GM10248 (cell line): ENCODE data around the gene LRFN3.

Source experiments
- CTCF ChIA-PET: fragments of 300-600 bp; sonication (Branson Sonifier 250); formaldehyde crosslinking; extraction: SDS; loops from one replicate; lab custom pipeline; 2021; ENCODE audit warnings: antibody characterized with exemption; lab: Yijun Ruan, JAX
- POLR2A ChIA-PET: fragments of 350-650 bp; sonication (Branson Sonifier 250); formaldehyde crosslinking; extraction: SDS; loops from one replicate; lab custom pipeline; 2020; ENCODE audit warnings: antibody characterized with exemption; lab: Yijun Ruan, JAX
- DNase-seq: peaks from one replicate; pipeline ENCODE4 v3.0.0; 2012; ENCODE audit errors: extremely low spot score
- TF ChIP-seq, protein P1 (sequence below): IDR thresholded peaks from 2 replicates; pipeline ENCODE4 v1.5.1; 2012; ENCODE audit warnings: mild to moderate bottlenecking, low read depth; ENCODE audit errors: extremely low read depth, missing control alignments, control extremely low read depth

Gene LRFN3

GRCh38 chr19:35925501-35925900 is 10.7 kb upstream of the LRFN3 start:
- TF ChIP-seq, protein P1, sequence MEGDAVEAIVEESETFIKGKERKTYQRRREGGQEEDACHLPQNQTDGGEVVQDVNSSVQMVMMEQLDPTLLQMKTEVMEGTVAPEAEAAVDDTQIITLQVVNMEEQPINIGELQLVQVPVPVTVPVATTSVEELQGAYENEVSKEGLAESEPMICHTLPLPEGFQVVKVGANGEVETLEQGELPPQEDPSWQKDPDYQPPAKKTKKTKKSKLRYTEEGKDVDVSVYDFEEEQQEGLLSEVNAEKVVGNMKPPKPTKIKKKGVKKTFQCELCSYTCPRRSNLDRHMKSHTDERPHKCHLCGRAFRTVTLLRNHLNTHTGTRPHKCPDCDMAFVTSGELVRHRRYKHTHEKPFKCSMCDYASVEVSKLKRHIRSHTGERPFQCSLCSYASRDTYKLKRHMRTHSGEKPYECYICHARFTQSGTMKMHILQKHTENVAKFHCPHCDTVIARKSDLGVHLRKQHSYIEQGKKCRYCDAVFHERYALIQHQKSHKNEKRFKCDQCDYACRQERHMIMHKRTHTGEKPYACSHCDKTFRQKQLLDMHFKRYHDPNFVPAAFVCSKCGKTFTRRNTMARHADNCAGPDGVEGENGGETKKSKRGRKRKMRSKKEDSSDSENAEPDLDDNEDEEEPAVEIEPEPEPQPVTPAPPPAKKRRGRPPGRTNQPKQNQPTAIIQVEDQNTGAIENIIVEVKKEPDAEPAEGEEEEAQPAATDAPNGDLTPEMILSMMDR: no peak
- CTCF ChIA-PET: interaction anchor here (0.9 to 2.2 kb wide), 6 partner anchors 10 to 248 kb away, joined by 3 to 7 read pairs (median 4); no protein-coding TSS in a partner anchor
- no peak for DNase-seq
- POLR2A ChIA-PET: no interaction called here

DNA sequence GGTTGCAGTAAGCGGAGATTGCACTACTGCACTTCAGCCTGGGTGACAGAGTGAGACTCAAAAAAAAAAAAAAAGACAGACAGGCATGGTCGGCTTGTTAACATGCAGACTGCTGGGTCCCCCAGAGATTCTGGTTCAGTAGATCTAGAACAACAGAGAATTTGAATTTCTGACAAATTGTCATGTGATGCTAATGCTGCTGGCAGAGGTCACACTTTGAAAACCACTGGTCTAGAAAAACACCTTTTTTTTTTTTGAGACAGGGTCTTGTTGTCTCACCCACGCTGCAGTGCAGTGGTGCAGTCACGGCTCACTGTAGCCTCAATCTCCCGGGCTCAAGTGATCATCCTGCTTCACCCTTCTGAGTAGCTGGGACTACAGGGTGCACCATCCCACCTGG is 7.7 kb upstream of the LRFN3 start:
- TF ChIP-seq, protein P1: no peak
- CTCF ChIA-PET: interaction anchor here (2.0 kb wide), 1 partner anchor 18 kb away, joined by 5 read pairs; no protein-coding TSS in a partner anchor
- DNase-seq: no peak
- POLR2A ChIA-PET: no interaction called here

- DNase-seq: no peak
- POLR2A ChIA-PET: no interaction called here
- TF ChIP-seq, protein P1: no peak
- CTCF ChIA-PET: interaction anchor here (1.1 to 4.9 kb wide), 4 partner anchors 17 to 237 kb away, joined by 3 to 82 read pairs (median 4); no protein-coding TSS in a partner anchor
Observed at GRCh38 chr19:35929876-35930275, 6.3 kb upstream of the LRFN3 start.

GRCh38 chr19:35931161-35931873 is 4.9 kb upstream of the LRFN3 start:
- ChIA-PET POLR2A (interaction anchor here (0.8 to 1.0 kb wide), 3 partner anchors 28 to 49 kb away, joined by 3 to 5 read pairs (median 5); no protein-coding TSS in a partner anchor), CTCF (interaction anchor here (0.6 to 4.9 kb wide), 39 partner anchors 9 to 383 kb away, joined by 3 to 82 read pairs (median 4); partner anchors contain the start of genes APLP1, IGFLR1, KIRREL2 and LIN37)
- DNase-seq: peak; percentile 99
- TF ChIP-seq, protein P1: peak; percentile 100

DNA sequence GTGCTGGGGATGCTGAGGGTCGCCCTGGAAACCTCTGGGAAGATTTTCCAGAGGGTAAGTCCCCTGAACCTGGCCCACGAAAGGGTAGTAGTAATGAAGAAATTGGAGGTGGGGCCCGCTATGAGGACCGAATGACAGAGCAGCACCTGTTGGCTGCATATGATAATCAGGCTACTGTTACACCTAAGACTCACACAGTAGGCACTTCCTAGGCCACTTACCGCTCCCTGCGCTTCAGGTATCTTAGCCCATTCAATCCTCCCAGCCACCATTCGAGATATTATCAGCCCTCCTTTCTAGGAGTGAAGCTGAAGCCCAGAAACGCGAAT is 4.3 kb upstream of the LRFN3 start:
- POLR2A ChIA-PET: interaction anchor here (0.9 to 1.0 kb wide), 2 partner anchors 29 to 46 kb away, joined by 3 to 5 read pairs; no protein-coding TSS in a partner anchor
- TF ChIP-seq, protein P1: no peak
- CTCF ChIA-PET: interaction anchor here (0.7 to 4.9 kb wide), 15 partner anchors 12 to 383 kb away, joined by 3 to 82 read pairs (median 5); partner anchors contain the start of genes NFKBID, PSENEN and U2AF1L4
- DNase-seq: no peak

DNA sequence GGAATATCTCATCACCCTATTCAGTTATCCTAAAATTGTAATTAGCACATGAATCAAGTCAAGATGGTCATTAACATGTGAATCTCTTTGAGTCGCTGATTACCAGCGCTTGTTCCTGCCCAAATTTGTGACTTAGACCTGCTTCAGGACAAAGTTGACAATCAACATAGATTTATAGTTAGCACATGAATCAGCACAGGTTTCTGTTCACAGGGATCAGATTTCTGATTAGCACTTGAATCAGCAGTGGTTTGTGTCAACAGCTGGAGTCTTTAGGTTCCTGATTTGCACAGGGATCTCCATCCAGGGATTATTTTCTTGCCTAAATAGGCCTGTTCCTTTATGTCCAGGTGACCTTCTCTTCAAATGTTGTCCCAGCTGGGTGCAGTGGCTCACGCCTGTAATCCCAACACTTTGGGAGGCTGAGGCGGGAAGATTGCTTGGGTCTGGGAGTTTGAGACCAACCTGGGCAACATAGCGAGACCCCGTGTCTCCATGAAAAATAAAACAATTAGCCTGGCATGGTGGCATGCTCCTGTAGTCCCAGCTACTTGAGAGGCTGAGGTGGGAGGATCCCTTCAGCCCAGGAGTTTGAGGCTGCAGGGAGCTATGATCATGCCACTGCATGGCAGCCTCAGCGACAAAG is 3.8 kb upstream of the LRFN3 start:
- TF ChIP-seq, protein P1: no peak
- CTCF ChIA-PET: interaction anchor here (0.7 to 4.9 kb wide), 8 partner anchors 37 to 384 kb away, joined by 3 to 82 read pairs (median 4); partner anchors contain the start of genes PSENEN and U2AF1L4
- DNase-seq: no peak
- POLR2A ChIA-PET: interaction anchor here (0.6 kb wide), 1 partner anchor 19 kb away, joined by 3 read pairs; no protein-coding TSS in a partner anchor
